H1 (cell line): ENCODE results near the gene CTXN3. TPM values are rescaled to one million over a fixed set of nuclear protein-coding genes. Genes with fewer than 3 reads are reported as not detected.
"Not testable (repeated sequence)": the region's sequence is repeated elsewhere in the genome, so short reads cannot be mapped to it uniquely, and the experiment has no call there.

ENCODE experiments used
- CTCF ChIA-PET: fragments of 300-600 bp; sonication (Branson Sonifier 250); formaldehyde crosslinking; loops from one replicate; lab custom pipeline; 2021; ENCODE audit not compliant: partially characterized antibody; lab: Charles Lee
- POLR2A ChIA-PET: fragments of 300-600 bp; sonication (Branson Sonifier 250); formaldehyde crosslinking; loops from one replicate; lab custom pipeline; 2021; ENCODE audit warnings: inconsistent platforms; ENCODE audit not compliant: partially characterized antibody; lab: Charles Lee
- DNase-seq, 2 experiments: peaks; one replicate each; pipeline versions ENCODE4 v3.0.0 to v3.0.0-alpha.2; 2010 to 2022; ENCODE audit warnings: low spot score in 2 of 2, low read depth in 1 of 2, mixed read lengths in 1 of 2
- FAIRE-seq: peaks from 2 replicates; lab custom pipeline; 2011; peaks lifted over from hg19 to GRCh38; lab: Jason Lieb, UNC
- H2AFZ ChIP-seq: 2 replicates; pipeline ENCODE4 v1.8.1; 2012; ENCODE audit warnings: low read length, inconsistent platforms
- H2AK5ac ChIP-seq: 2 replicates; pipeline ENCODE4 v1.6.1; 2013; ENCODE audit warnings: low read depth, low read length
- H2BK120ac ChIP-seq: replicated peaks from 2 replicates; pipeline ENCODE3; 2013; ENCODE audit warnings: low read depth, low read length, inconsistent platforms
- H2BK12ac ChIP-seq: 2 replicates; pipeline ENCODE4 v1.6.1; 2013; ENCODE audit warnings: low read depth, low read length
- H2BK15ac ChIP-seq: 2 replicates; pipeline ENCODE4 v1.6.1; 2013; ENCODE audit warnings: low read length
- H2BK20ac ChIP-seq: 2 replicates; pipeline ENCODE4 v1.6.1; 2013; ENCODE audit warnings: low read length
- H2BK5ac ChIP-seq: 2 replicates; pipeline ENCODE4 v1.6.1; 2013; ENCODE audit warnings: low read depth, low read length
- H3K14ac ChIP-seq: 2 replicates; pipeline ENCODE4 v1.6.1; 2013; ENCODE audit warnings: inconsistent platforms; ENCODE audit not compliant: insufficient read length
- H3K18ac ChIP-seq: 2 replicates; pipeline ENCODE4 v1.6.1; 2013; ENCODE audit warnings: low read length; ENCODE audit errors: extremely low read depth
- H3K23ac ChIP-seq: 2 replicates; pipeline ENCODE4 v1.6.1; 2013; ENCODE audit warnings: inconsistent platforms; ENCODE audit not compliant: insufficient read length
- H3K23me2 ChIP-seq: 2 replicates; pipeline ENCODE4 v1.6.1; 2013; ENCODE audit warnings: low read depth, low read length
- H3K27ac ChIP-seq: 2 replicates; pipeline ENCODE4 v1.6.1; 2011; ENCODE audit warnings: low read depth, low read length, inconsistent platforms
- H3K27me3 ChIP-seq, 4 experiments: replicated peaks in 1 of 4; 1 replicate in 1 of 4; 2 replicates in 3 of 4; pipeline versions ENCODE4 v1.6.1 to v1.8.1; 2011 to 2013; ENCODE audit warnings: low read length in 3 of 4, mild to moderate bottlenecking in 3 of 4, inconsistent platforms in 2 of 4, mixed read lengths in 2 of 4, moderate library complexity in 1 of 4; ENCODE audit not compliant: control insufficient read depth in 3 of 4, insufficient read depth in 3 of 4; ENCODE audit errors: extremely low read depth in 1 of 4
- H3K36me3 ChIP-seq, 4 experiments: 2 replicates each; pipeline versions ENCODE4 v1.6.1 to v1.8.1; 2011 to 2013; ENCODE audit warnings: mild to moderate bottlenecking in 4 of 4, low read length in 3 of 4, moderate library complexity in 2 of 4, control low read depth in 1 of 4, inconsistent platforms in 1 of 4; ENCODE audit not compliant: insufficient read depth in 4 of 4, control insufficient read depth in 2 of 4
- H3K4ac ChIP-seq: replicated peaks from 2 replicates; pipeline ENCODE3; 2013; ENCODE audit warnings: low read length, low read depth, mixed read lengths, inconsistent platforms; ENCODE audit not compliant: insufficient read length
- H3K4me1 ChIP-seq, 4 experiments: replicated peaks in 1 of 4; 1 replicate in 1 of 4; 2 replicates in 3 of 4; pipeline versions ENCODE4 v1.6.1 to v1.8.1; 2011 to 2013; ENCODE audit warnings: low read length in 3 of 4, inconsistent platforms in 2 of 4, mixed read lengths in 1 of 4; ENCODE audit not compliant: insufficient read depth in 4 of 4, control insufficient read depth in 3 of 4
- H3K4me2 ChIP-seq, 2 experiments: 2 replicates each; pipeline versions ENCODE4 v1.6.1 to v1.8.1; 2011 to 2013; ENCODE audit warnings: low read depth in 2 of 2, low read length in 2 of 2, control low read depth in 1 of 2, inconsistent platforms in 1 of 2, mild to moderate bottlenecking in 1 of 2; ENCODE audit not compliant: insufficient read depth in 1 of 2
- H3K4me3 ChIP-seq, 4 experiments: fragments of 200-600, 300-600 bp in 1 of 4; sonication (generic), shearing (Covaris generic), sonication (Bioruptor Twin) in 1 of 4; 2 replicates each; pipeline versions ENCODE4 v1.5.1 to v1.8.1; 2011 to 2016; ENCODE audit warnings: low read length in 4 of 4, low read depth in 3 of 4, control low read depth in 2 of 4, inconsistent platforms in 2 of 4, mild to moderate bottlenecking in 2 of 4, mixed read lengths in 1 of 4, moderate library complexity in 1 of 4; ENCODE audit not compliant: insufficient read depth in 2 of 4; ENCODE audit errors: extremely low read depth in 1 of 4
- H3K56ac ChIP-seq: replicated peaks from 2 replicates; pipeline ENCODE3; 2013; ENCODE audit warnings: low read depth, mild to moderate bottlenecking, mixed read lengths, low read length, inconsistent platforms; ENCODE audit not compliant: insufficient read length
- H3K79me1 ChIP-seq: 2 replicates; pipeline ENCODE4 v1.6.1; 2013; ENCODE audit warnings: low read depth, low read length, control low read depth
- H3K79me2 ChIP-seq, 2 experiments: 2 replicates each; pipeline versions ENCODE4 v1.6.1 to v1.8.1; 2012 to 2013; ENCODE audit warnings: low read length in 2 of 2, mild to moderate bottlenecking in 2 of 2, inconsistent platforms in 1 of 2; ENCODE audit not compliant: insufficient read depth in 2 of 2, control insufficient read depth in 1 of 2
- H3K9ac ChIP-seq, 4 experiments: replicated peaks in 1 of 4; 1 replicate in 1 of 4; 2 replicates in 3 of 4; pipeline versions ENCODE4 v1.6.1 to v1.8.1; 2011 to 2013; ENCODE audit warnings: low read depth in 3 of 4, low read length in 3 of 4, control low read depth in 2 of 4, mild to moderate bottlenecking in 2 of 4, moderate library complexity in 2 of 4, inconsistent platforms in 1 of 4; ENCODE audit errors: extremely low read depth in 1 of 4
- H3K9me3 ChIP-seq, 2 experiments: 2 replicates each; pipeline versions ENCODE4 v1.6.1 to v1.8.1; 2012 to 2013; ENCODE audit warnings: mild to moderate bottlenecking in 2 of 2, moderate library complexity in 2 of 2, control low read depth in 1 of 2, inconsistent platforms in 1 of 2, low read depth in 1 of 2, low read length in 1 of 2, mixed read lengths in 1 of 2; ENCODE audit not compliant: insufficient read depth in 2 of 2
- H4K20me1 ChIP-seq, 2 experiments: replicated peaks in 1 of 2; 2 replicates each; pipeline versions ENCODE3 to v1.8.1; 2011 to 2013; ENCODE audit warnings: inconsistent platforms in 2 of 2, low read length in 2 of 2, mild to moderate bottlenecking in 1 of 2; ENCODE audit not compliant: insufficient read depth in 2 of 2, control insufficient read depth in 1 of 2
- H4K5ac ChIP-seq: 2 replicates; pipeline ENCODE4 v1.6.1; 2013; ENCODE audit warnings: low read length, low read depth, mixed read lengths, inconsistent platforms; ENCODE audit not compliant: insufficient read length
- H4K8ac ChIP-seq: 2 replicates; pipeline ENCODE4 v1.8.0; 2013; ENCODE audit warnings: mild to moderate bottlenecking, moderate library complexity, low read length, inconsistent platforms; ENCODE audit not compliant: insufficient read depth; ENCODE audit errors: extremely low read depth
- H4K91ac ChIP-seq: replicated peaks from 2 replicates; pipeline ENCODE3; 2013; ENCODE audit warnings: low read length, mixed read lengths, inconsistent platforms; ENCODE audit not compliant: insufficient read length
- WGBS, 2 experiments: shearing (Covaris generic) in 1 of 2; methylation state at CpG; one replicate each; pipeline versions ENCODE4 v1.1.6 to v1.1.7; 2013 to 2015; ENCODE audit warnings: low lambda C conversion rate in 2 of 2, mixed read lengths in 2 of 2, inconsistent platforms in 1 of 2, low coverage in 1 of 2, missing lambda C conversion rate in 1 of 2; ENCODE audit not compliant: insufficient replicate concordance in 2 of 2, insufficient coverage in 1 of 2, insufficient read length in 1 of 2; ENCODE audit errors: extremely low coverage in 1 of 2, missing lambda C conversion rate in 1 of 2; 5-methylcytosine and 5-hydroxymethylcytosine counted together
- polyA plus RNA-seq, 7 experiments: library from polyadenylated mRNA; depleted of rRNA in 3 of 7; stranded (reverse) in 5 of 7; unstranded in 2 of 7; fragments of >200 nt in 5 of 7; fragments of 200-250 nt in 2 of 7; gene quantifications; 1 replicate in 5 of 7; 2 replicates in 1 of 7; 4 replicates in 1 of 7; pipeline versions ENCODE4 v1.2.1 to v1.2.3, GENCODE V29; 2011 to 2013; ENCODE audit warnings: missing spikeins in 2 of 7, mixed read lengths in 2 of 7
- total RNA-seq: library from RNA; stranded (reverse); fragmentation: NEBNext Ultra II Directional; extraction: Animal tissue kit (Norgen Biotek cat#: 25700); gene quantifications from 2 replicates; pipeline ENCODE4 v1.2.1, GENCODE V29; 2021

CTXN3 gene
- total and polyA plus RNA-seq, 2 of the 8 experiments (the other 6 are each of a cell fraction or from before 2014, with no cell fraction given): 0.05 TPM; not detected in 1

DNA sequence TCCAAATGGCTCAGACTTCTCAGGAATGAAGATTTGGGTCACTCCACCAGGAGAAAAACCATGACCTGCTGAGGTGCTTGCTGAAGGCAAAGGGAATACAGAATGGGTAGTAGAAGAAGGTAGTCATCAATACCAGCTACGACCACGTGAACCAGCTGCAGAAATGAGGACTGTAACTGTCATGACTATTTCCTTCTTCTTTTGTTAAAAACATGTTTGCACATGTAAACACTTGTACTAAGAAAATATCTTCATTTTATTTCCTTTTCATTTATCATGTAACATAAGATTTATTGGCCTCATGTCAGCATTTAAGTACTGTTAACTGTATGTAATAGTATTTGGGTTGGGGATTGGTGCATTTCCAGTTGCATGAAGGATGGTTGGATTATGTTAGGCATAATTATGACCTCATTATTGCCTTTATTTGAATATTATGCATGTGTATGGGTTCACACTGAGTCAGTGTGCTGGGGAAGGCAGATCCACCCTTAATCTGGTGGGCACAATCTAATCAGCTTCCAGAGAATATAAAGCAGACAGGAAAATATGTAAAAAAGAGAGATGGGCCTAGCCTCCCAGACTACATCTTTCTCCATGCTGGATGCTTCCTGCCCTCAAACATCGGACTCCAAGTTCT, 30.9 kb downstream of the CTXN3 start:
- H3K14ac ChIP-seq, H3K18ac ChIP-seq, H4K91ac ChIP-seq, H3K4me3 ChIP-seq, FAIRE-seq, H3K79me2 ChIP-seq, H3K23me2 ChIP-seq, H3K79me1 ChIP-seq, H3K36me3 ChIP-seq, H3K27ac ChIP-seq, H2BK120ac ChIP-seq, POLR2A ChIA-PET, H2BK5ac ChIP-seq, H3K56ac ChIP-seq, H2BK12ac ChIP-seq, H3K4me1 ChIP-seq, H4K5ac ChIP-seq, H4K8ac ChIP-seq, H4K20me1 ChIP-seq, H2AK5ac ChIP-seq, H2BK15ac ChIP-seq, H3K4ac ChIP-seq, H3K27me3 ChIP-seq, H3K9me3 ChIP-seq, H3K23ac ChIP-seq, H3K9ac ChIP-seq, H3K4me2 ChIP-seq, H2BK20ac ChIP-seq, DNase-seq, H2AFZ ChIP-seq: not testable (repeated sequence)
- CTCF ChIA-PET: interaction anchor here (0.6 kb wide), 1 partner anchor 9 kb away, joined by 3 read pairs; no protein-coding TSS in a partner anchor
- WGBS, 2 experiments: 100% methylated on average over 3 of the region's 3 CpGs; no CpG with 5 or more reads in 1 of the 2 experiments
